HS-5 (cell line): Measurements from ENCODE around the gene TM9SF3.

ENCODE experiments used
- DNase-seq: peaks from one replicate; pipeline ENCODE4 v3.0.0-alpha.2; 2012; ENCODE audit warnings: low read depth

The TM9SF3 gene

GRCh38 chr10:96586419-96587263, at the start of gene TM9SF3:
TSS of gene TM9SF3 (minus strand) at chr10:96587012. CDS start at chr10:96586835, 177 bp downstream.
- DNase-seq, result peak; percentile 43

- DNase-seq, result no peak
These were observed 49.7 kb upstream of the TM9SF3 start for GRCh38 chr10:96636551-96636950.

GRCh38 chr10:96632974-96633710, 46.3 kb upstream of the TM9SF3 start:
- DNase-seq, result no peak

- no peak for DNase-seq
These were observed 40.5 kb upstream of the TM9SF3 start for GRCh38 chr10:96627292-96627691.

DNA sequence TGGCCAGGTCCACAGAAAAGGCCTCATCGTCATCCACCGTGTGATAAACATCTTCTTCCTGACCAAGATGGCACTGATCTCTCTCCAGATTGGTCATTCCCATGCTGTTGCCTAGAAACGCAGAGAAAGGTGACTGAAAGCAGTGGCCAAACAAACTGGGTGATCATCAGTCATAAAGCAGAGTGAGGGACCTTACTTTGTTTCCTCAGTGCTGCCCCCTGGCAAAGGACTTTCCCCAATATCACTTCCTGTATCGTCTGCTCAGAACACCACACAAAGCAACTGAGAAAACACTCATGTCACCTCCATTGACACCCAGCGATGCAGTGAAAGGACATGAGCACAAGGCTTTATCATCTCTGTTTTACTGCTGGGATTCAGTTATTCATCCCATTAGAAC, 40.0 kb upstream of the TM9SF3 start:
- DNase-seq, result no peak

GRCh38 chr10:96625173-96625572, 38.4 kb upstream of the TM9SF3 start:
- no peak for DNase-seq

- no peak for DNase-seq
These were observed 35.4 kb upstream of the TM9SF3 start for GRCh38 chr10:96622013-96622787.

- no peak for DNase-seq
These were observed 33.3 kb upstream of the TM9SF3 start for GRCh38 chr10:96619796-96620773.

DNA sequence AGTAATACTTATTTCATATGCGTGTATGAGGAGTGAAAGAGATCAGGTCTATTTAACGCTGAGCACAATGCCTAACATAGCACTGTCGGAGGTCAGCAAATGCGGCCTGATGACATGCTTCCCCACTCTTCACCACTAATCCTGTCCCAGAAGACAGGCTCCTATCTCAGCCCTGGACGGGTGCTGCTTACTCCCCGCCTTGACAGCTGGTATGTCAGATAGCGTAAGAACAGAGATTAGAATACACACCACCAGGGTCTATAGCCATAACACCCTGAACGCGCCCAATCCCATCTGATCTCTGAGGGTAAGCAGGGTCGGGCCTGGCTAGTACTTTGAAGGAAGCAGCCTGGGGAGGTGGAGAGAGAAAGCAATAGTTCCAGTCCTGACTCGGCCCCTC, 32.3 kb upstream of the TM9SF3 start:
- DNase-seq, result no peak

GRCh38 chr10:96618653-96619052, 31.8 kb upstream of the TM9SF3 start:
- no peak for DNase-seq

GRCh38 chr10:96616961-96617360, 30.1 kb upstream of the TM9SF3 start:
- DNase-seq, result no peak

- peak; percentile 91 for DNase-seq
These were observed 27.7 kb upstream of the TM9SF3 start for GRCh38 chr10:96614515-96614914.

DNA sequence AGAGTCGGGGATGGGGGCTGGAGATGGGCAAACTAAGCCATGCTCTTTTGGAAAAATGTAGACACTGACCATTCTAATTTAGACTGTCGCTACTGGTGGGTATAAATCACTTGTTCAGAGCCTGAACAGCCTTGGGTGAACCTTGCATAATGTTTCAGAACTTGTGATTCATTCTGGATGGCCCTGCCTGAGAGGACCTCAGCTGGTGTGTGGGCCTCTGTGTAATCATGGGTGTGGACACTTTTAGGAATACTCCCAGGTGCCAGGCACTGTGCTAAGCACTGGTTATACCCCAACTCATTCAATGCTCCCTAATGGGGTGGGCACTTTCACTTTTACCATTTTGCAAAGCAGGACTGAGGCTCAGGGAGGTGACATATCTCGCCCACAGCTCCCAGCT, 26.8 kb upstream of the TM9SF3 start:
- DNase-seq, result no peak

DNA sequence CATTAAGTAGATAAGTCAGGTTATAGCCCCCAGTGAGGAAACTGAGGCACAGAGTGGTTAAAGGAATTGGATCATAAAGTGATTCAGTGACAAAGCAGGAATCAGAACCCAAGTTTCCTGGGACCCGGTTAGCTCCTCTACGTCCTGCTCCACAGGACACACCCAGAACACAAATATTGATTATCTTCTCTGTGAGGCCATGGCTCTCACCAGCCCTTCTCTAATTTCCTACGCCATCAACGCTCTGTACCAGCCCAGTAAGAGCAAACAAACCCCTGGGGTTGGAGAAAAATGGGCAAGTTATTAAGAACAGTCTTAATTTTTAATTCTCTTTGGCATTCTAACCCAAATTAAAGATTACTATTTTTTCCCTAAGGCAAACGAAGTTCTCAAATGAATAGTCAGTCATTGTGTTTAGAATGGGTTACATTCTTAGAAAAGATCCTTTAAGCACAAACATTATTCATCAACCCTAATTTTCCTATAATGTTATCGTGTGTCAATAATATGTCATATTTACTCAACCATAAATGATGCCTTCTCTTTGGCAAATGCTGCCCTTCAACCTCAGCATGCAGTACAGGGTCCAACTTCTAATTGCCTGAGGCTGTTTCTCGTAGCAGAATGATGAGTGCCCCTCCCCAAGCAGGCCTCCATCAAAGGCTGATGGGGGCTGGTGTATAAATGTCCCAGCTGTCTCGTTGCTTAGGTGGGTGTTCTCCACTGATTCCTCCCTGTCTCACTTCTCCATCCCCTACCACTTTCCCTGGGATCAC, 25.4 kb upstream of the TM9SF3 start:
- no peak for DNase-seq

DNA sequence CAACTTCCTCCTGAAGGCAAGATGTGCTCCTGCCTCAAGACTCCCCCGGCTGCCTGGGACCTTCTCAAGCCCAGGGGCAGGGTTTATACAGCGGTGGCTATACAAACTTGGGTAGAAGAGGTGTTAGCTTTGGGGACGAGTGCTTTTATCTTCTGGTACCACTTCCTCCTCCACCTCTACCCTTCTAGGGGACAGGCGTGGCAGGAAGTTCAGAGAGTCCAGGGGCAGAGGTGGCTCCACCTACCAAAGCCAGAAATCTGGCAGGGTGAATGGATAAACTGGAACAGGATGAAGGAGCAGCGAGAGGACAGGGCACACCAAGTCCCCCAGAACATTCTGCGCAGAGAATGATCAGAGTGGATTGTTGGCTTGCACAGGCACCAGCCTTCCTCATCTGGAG, 24.0 kb upstream of the TM9SF3 start:
- DNase-seq, result no peak

GRCh38 chr10:96609510-96609909, 22.7 kb upstream of the TM9SF3 start:
- no peak for DNase-seq

DNA sequence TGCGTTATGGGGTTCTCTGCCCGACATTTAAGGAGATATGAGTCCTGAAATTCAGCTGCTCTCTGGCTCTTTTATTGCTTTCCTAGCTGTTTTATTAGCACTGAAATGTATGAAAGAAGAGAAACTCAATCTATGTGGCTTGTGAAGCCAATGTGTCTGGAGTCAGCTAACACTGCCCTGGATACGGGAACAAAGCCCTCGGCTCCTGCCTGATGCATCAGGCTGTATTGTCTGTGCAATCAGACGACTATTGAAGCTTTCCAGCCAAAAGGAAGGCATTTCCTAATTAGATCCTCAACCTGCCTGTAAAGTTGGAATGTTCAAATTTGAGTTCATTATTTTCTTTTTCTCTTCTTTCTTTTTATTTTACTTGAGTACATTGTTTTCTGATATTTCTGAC, 22.0 kb upstream of the TM9SF3 start:
- no peak for DNase-seq

DNA sequence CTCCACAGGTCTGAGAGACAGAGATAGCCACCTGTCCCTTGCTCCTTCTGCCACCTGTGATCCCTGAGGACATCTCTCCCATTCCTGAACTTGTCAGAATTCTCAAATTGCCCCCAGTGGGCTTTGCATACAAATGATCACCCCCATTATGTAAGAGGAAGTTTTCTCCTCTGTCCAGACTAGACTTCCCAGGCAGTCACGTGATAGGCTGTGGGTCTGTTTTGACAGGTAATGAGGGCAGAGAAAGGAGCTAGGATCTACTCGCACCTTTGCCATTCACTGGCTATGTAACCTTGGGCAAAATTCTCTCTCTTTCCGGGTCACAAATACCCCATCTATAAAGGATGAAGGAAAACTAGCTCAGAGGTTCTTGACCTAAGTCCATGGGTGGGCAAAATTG, 21.4 kb upstream of the TM9SF3 start:
- DNase-seq, result no peak

DNA sequence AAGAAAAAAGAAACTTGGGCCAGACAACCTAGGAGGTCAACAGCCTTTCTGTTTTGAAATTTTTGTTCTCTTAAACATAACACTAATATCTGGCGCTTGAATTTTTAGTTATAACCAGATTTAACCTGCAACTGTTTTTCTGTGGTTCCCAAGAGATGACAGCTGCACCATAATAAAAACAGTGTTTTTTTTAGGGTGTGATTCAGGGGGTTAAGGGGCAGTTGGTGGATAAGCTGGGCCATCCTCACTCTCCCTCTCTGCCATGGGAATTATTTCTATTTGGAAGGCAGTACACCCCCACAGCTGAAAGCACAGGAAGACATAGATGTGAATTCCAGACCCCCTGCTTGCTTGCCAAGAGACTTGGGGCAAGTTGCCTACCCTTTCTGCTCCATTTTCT, 20.1 kb upstream of the TM9SF3 start:
- no peak for DNase-seq

GRCh38 chr10:96606216-96606615, 19.4 kb upstream of the TM9SF3 start:
- no peak for DNase-seq

GRCh38 chr10:96600337-96600736, 13.5 kb upstream of the TM9SF3 start:
- no peak for DNase-seq
